LHCN-M2 (cell line): ENCODE data around the gene KCNAB1. TPM values are rescaled to one million over a fixed set of nuclear protein-coding genes. Genes with fewer than 3 reads are reported as not detected.

ENCODE experiments used
- DNase-seq: peaks from one replicate; pipeline ENCODE4 v3.0.0-alpha.2; 2012; ENCODE audit warnings: low read depth
- total RNA-seq: library from RNA; depleted of rRNA; stranded (reverse); fragments of >200 nt; gene quantifications from 2 replicates; pipeline ENCODE4 v1.2.3, GENCODE V29; 2014

Gene KCNAB1
- total RNA-seq, 1 experiment from 2014 or later = 0.57 TPM

DNA sequence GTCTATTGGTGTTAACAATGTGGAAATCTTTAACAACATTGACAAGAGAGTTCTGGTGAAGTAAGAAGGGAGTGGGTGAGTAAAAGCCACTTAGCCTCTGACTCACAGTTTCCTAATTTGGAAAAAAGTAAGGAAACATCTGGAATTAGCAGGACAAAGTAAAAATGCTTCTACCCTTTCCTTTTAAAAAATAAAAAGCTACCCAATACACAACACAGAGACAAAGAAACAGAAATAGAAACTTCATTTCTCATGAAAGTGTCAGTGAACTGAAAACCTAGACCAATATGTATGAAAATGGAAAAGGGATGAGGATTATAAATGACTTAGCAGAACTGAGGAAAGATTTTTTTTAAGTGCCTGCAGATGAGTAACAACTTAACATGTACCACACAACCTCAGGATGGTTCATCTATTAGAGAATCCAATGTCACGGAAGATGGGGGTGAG is 369.1 kb downstream of the KCNAB1 start:
- peak; percentile 66 for DNase-seq

DNA sequence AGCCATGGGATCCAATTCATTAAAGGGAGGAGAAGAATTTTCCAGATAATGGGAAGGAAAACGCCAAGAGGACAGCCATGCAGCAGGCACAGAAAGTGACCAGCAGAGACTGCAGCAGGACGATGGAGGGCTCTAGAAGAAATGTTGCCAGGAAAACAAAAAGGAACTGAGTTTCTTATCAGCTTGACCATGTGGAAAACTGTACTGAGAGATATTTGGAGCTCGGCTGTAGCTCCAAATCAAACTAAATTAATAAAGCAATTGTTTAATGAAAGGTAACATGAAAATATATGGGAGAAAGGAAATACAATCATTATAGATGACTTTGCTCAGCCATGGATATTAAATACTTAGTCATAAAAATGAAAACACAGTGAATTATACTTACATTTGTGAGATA is 370.8 kb downstream of the KCNAB1 start:
- no peak for DNase-seq

DNA sequence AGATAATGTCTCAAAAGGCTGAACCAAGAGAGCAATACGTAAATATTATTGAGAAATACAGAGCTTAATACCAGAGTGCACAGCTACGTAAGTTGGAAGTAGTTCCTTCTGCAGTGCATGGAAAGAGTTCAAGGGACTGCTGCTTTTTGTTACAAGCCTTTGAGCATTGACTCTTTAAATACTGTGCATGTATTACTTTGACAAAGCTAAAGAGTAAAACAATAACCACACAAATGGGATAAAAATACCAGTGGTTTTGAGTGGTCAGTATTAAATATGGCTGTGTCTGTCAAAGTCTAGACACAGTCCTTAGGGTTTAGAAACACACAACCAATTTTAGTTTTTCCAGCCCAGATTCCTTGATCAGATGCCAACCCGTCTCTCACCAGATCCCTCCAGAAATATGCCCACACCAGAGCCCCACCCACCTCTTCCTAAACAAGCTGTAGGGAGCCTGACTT is 372.5 kb downstream of the KCNAB1 start:
- peak; percentile 82 for DNase-seq

DNA sequence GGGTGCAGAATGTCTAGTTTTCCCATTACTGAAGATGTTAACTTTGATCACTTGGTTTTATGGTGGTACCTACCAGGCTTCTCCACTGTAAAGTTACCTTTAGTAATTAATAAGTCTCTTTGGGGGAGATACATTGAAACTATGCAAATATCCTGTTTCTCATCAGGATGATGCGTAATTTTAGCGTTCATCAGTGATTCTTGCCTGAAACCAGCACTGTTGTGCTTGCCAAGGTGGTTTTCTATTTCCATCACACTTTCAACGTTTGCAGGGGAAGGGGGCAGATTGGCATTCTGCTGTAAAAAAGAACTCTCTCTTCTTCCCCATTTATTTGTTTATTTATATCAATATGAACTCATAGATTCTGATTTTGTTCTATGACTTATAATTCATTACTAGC is 373.5 kb downstream of the KCNAB1 start:
- no peak for DNase-seq

DNA sequence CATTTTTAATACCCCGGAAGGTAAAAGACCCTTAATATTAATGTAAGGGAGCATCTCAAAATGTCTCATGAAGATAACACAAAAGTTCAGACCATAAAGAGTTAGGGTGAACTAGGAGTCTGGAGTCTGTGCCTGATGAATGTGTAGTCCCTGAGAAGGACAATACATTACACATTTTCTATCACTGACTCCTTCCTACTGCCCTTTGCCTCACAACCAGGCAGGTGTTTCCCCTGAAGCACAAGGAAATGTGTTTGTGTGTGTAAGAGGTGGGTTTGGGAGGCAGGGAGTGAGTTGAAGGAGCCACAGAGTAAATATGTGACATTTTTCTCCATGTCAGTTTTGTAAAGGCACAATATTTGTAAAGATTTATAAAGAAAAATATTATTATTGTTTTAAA is 375.4 kb downstream of the KCNAB1 start:
- DNase-seq = no peak

DNA sequence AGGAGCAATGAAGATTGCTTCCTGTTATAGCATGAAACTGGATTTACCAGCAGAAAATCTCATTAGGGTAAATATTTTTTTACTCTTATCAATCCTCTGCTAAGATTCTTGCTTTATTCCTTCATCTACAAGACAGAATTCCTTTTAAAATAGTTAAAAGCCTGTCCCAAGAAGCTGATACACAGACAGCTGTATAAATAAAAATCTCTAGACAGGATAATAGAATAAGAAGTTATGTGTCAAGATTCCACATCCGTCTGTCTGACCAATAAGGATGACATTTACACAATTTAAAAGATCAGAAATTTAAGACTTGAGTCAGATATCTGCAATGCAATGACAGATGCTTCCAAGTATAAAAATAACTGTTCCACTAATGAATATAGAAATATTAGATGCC is 376.9 kb downstream of the KCNAB1 start:
- peak; percentile 95 for DNase-seq

DNA sequence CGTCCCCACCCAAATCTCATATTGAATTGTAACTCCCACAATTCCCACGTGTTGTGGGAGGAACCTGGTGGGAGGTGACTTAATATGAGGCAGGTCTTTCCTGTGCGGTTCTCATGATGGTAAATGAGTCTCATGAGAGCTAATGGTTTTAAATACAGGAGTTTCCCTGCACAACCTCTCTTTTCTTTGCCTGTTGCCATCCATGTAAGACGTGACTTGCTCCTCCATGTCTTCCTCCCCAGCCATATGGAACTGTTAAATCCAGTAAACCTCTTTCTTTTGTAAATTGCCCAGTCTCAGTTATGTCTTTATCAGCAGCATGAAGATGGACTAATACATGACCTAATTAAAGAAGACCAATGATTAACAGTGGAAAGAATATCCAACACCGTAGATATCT is 377.9 kb downstream of the KCNAB1 start:
- no peak for DNase-seq

DNA sequence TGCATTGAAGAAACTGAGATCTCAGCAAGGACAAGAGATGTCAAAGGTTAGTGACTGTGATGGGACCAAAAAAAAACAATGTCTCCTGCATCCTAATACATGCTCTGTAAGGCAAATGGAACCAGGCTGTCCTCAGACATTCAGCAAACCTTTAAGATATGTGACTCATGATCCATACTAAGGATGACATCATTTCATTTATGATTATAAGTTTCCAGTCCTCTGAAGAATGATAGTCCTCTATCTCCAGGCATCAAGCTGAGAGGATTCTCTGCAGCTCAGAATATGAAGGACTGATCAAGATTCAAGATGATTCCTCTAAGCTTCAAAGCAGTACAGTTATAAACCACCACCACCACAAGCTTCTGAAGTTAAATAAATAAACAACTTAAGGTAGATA is 386.9 kb downstream of the KCNAB1 start:
- no peak for DNase-seq

DNA sequence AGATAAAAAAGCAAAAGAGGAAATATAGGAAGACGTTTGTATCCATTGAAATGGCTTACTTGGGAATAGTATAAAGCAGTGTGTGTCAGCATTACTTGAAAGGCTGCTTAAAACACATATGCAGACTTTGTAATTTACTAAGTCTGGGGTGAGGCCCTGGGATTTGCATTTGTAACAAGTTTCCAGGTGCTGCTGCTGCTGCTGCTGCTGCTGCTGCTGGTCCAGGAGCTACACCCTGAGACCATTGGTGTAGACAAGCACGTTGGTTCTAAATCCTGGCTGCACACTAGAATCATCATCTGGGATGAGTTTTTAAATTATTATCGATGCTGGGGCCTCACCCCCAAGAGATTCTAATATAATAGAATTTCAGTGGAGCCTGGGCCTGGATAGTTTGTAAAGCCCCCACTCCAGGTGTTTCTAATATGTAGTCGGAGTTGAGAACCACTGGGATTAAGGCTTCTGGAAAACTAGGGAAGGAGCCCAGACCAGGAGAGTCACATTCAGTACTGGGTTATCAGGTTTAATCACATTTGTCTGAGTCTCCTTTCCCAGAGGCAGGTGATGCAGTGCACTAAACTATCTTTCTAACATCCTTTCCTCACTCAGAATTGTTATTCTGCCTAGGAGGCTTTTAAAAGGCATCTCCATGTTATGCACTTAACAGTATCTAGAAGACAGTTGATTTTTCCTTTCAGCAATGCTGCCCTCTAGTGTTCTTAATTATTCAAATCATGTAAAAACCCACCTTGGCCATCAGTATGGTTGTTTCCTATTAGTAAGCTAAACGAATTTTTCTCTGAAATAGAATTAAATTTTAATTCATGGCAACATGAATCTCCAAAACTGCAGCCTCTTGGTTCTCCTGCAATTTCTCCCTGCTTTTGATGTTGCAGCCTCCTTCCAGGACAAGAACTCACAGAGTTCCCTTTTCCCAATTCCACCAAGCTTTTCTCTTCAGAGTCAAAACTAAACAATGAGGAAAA is 389.1 kb downstream of the KCNAB1 start:
- peak; percentile 63 for DNase-seq

DNA sequence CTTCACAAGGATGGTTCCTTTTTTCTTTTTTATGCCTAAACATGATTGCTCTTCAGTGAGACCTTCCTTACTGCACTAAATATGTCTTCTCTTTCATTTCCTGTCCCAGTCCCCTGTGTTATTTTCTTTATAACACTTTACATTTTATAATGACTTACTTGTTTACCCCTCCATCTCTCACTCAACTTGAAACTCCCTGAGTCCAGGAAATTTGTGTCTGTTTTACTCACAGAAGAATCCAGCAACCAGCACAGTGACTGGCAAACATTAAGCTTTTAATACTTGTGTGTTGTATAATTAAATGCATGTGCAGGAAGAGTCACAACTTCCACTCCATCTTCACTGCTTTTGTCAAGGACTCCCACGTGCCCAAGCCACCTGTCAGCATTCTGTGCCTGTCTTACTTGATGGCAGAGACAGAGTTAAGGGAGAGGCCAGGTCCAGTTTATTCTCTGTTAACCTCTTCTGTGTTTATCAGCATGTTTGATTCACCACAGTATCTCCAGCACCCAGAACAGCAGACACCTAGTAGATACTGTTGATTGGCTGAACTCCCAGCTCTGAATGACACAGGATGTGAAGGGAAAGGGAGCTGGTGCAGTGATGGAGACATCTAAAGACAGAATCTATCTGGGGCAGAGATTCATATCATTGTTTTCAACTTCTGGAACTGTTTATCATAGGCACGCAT is 391.8 kb downstream of the KCNAB1 start:
- no peak for DNase-seq

DNA sequence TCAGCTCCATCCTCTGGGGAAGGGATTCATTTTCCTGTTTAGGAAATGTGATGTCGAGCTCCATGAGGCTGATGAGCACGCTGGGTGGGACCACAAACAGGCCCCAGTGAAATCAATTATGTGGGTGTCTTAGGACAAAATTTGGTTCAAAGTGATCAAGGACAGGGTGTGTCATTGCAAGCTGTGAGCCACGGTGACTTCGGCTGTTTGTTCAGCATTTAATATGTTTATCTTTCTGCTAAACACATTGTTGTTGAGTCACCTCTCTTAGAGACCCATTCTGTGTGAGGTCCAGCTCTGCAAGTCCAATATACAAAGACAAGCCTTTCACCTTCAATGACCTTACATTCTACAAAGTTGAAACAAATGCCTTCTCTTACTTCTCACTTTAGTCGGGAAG is 393.2 kb downstream of the KCNAB1 start:
- DNase-seq = no peak

DNA sequence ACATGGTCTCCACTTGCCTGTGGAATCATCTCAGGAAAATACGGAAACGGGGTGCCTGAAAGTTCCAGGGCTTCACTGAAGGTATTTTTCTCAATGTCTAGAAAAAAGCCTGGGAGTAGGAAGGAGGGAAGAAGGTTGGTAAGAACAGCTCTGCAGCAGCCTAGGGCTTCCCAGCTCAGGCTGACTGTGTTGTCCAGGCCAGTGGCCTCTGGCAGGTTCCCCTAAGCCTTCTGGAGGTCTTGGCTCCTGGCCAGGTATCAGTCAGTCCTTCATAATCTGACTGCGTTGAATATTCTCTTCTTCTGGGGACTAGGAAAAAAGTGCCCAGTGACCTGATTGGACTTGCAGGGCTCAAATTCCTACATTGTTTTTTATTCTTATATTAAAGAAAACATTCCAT is 395.9 kb downstream of the KCNAB1 start:
- DNase-seq = no peak

DNA sequence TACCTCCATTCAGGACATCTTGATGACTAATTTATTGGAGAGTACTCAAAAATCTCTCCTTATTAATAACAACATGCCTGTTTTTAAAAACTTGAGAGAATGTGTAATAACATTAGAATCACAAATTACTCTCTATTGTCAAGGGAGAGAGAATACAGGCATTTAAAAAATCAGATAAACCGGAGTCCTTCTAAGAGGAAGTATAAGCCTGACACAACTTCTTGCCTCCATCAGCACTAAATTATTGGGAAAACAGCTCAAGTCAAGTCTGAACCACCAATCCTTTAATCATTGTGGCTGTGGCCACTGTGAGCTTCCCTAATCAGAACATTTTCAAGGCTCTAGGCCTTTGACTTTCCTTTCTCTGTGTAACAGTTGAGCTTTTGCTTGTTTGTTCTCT is 396.6 kb downstream of the KCNAB1 start:
- no peak for DNase-seq

DNA sequence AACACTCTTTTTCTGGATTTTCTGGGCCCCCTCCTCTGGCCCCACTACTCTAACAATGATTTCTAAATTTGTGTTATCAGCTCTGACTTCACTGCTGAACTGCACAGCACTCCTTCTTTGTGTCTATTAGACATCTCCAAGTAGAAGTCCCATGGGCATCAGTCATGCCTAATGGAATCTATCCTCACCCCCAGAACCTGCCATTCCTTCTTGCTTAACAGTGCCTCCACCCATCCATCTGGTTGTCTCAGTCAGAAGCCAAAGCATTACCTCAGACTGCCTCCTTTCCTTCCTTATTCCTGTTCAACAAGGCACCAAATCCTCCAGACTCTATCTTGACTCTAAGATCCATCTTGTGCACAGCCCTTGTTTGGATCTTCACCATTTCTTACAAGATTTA is 398.3 kb downstream of the KCNAB1 start:
- DNase-seq = peak; percentile 55

DNA sequence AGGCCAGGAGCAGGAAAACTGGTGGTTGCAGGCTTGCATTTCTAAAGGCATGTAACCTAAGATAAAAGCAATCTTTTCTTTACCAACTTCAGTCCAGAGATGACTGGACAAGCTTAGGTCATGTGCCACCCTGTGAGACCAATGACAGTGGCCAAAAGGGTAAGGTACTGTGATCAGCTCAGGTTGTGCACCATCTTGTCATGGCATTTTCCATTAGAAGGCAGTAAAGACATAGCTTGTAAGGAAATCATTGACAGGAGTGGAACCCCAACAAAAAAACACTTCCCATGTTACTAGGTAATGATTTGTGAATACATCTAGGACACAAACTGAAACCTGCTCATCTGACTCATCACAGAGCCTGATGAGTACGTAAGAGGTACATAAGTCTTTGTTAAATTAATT is 399.4 kb downstream of the KCNAB1 start:
- DNase-seq = no peak

DNA sequence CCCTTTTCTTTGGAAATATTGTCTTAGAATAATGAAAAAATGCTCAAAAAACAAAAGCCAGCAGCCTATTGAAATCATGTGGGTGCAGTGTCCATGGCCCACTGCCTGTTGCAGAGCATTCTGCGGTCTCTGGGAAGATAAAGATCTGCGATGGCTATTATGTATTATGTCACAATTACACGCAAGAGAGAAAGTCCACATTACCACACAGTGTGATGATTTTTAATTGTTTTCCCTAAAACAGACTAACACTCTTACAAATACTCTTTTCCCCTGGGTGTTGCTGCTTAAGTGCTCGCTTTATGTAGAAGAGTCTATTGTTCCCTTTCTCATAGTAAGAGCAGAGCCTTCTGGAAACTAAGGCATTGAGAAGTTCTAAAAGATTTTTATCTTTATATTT is 402.3 kb downstream of the KCNAB1 start:
- DNase-seq = no peak

DNA sequence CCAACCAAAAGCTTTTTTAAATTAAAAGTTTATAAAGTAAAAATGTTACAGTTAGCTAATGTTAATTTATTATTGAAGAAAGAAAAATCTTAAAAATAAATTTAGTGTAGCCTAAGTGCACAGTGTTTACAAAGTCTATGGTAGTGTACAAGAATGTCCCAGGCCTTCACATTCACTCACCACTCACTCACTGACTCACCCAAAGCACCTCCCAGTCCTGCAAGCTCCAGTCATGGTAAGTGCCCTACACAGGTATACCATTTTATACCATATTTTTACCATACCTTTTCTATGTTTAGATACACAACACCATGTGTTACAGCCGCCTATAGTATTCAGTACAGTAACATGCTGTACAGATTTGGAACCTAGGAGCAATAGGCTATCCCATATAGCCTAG is 405.4 kb downstream of the KCNAB1 start:
- no peak for DNase-seq

DNA sequence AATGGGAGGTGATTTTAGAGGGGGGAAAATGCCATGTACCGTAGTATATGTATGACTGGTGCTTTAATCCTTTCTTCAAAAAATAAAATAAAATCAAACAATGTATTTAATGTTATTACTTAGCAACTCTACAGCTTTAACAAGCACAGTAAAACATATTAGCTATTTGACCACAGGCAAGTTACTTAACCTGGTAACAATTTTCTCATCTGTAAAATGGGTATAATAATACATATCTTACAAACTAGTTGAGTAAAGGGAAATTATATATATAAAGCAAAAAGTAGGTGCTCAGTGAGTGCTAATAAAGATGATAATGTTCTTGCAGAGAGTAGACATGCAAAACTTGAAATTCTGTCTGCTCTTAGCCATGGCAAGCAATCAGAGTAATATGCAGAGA is 406.7 kb downstream of the KCNAB1 start:
- no peak for DNase-seq

DNA sequence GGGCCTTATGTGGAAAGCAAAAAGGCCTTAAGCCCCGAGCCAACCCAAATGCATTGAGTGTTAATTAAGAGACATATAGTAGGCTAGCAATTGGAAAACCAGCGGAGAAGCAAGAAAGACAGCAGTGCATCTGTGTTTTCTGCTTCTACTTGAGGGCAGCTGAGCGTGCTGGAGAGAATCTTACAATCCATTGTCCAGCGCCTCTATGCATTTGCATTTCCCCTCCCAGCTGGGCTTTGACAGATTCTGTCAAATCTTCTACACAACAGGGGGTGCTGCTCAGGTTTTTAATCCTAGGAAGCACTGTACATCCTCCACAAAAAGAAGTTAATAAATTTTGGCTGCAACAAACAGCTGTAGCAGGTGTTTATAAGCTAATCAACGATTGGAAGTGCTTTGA is 410.6 kb downstream of the KCNAB1 start:
- no peak for DNase-seq

DNA sequence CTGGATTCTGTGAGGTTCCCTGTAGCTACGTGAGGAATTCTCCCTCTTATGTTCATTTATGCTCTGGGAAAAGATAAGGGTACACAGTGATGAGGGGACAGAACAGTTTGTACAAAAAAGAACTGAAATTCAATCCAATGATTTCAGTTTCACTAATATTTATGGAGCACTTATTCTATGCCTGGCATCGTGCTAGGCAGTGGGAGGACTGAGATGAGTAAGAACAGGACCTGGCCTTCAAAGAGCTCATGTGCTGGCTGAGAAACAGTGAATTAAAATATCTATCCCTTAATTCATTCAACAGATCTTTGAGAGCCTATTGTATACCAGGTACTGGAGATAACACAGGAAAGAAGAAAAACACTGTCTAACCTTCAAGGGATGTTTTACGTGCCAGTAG is 412.4 kb downstream of the KCNAB1 start:
- no peak for DNase-seq

DNA sequence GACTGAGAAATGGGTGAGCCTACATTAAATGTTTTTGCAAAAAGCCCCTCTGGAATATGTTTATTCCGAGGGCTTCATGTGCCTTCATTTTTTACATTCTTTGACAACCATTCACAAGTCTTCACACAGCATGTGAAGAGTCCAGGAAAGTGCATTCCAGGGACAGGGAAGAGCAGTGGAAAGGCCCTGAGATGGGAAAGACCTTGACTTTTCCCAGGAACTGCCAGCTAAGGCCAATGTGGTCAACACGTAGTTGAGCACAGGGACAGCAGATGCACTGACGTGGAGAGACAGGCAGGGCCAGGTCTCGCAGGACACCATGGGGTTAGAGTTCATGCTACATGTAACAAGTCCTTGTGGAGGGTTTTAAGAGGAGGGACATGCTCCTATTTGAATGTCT is 412.8 kb downstream of the KCNAB1 start:
- DNase-seq = peak; percentile 50

DNA sequence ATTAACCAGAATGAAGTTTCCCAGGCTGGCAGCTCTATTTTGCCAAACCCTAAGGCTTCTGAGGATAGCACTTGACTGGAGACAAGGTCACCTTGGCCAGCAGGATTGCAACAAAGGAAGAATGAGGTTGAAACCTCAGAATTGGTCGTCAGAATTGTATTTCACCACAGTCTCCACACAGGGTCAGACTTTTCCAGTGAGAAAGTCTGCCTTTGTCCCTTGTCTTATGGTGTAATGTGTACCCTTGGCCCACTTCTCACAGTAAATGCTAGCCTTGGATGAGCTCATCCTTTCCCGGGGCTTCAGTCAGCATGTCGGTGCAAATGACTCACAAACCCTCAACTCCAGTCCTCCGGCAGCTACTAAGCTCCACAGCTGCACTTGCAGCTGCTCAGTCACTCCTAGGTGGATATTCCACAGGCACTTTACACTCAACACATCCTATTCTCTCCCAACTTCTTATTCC is 414.8 kb downstream of the KCNAB1 start:
- DNase-seq = peak; percentile 100

DNA sequence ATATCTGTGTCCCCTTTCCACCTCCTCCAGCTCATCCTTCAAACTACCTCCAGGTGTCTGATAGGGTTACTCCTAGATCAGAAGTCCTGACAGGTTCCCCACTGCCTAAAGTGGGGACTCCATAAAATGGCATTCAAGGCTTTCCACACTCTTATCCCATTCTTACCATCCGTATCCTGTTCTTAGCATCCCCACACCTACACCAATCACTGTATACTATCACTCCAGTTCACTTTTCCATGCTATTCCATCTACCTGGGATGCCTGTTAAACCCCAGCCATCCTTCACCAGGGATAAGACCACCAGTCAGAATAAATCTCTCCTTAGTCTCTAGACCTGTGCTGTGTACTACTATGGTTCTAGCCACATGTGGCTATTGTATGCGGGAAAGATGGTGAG is 415.4 kb downstream of the KCNAB1 start:
- no peak for DNase-seq
